Thoracic aorta (tissue), 2 donors: ENCODE measurements around the gene KAT2B. TPM values are rescaled to one million over a fixed set of nuclear protein-coding genes. Genes with fewer than 3 reads are reported as not detected.
A peak's percentile ranks its signal among the peaks of the same experiment; 100 is the strongest.
"Not testable (repeated sequence)": the region's sequence is repeated elsewhere in the genome, so short reads cannot be mapped to it uniquely, and the experiment has no call there.

Experiments
- ATAC-seq: fragments of 150-250 bp; one replicate; pipeline ENCODE4 v1.8.0; 2017; ENCODE audit warnings: low read depth; ENCODE audit not compliant: insufficient number of reproducible peaks, low FRiP score
- DNase-seq: peaks from one replicate; pipeline ENCODE4 v3.0.0-alpha.2; 2020; ENCODE audit warnings: low spot score
- H3K27ac ChIP-seq, 2 donors: fragments of 200-600 bp; sonication (generic); 1 replicate in 1 of 2; 2 replicates in 1 of 2; pipeline ENCODE4 v1.5.1; 2016; ENCODE audit warnings: mild to moderate bottlenecking in 2 of 2, moderate library complexity in 2 of 2
- H3K27me3 ChIP-seq: fragments of 200-600 bp; sonication (generic); replicated peaks from 2 replicates; pipeline ENCODE4 v1.6.0; 2016; ENCODE audit warnings: mild to moderate bottlenecking; ENCODE audit not compliant: insufficient read depth
- H3K36me3 ChIP-seq: fragments of 200-600 bp; sonication (generic); one replicate; pipeline ENCODE4 v1.5.1; 2016
- H3K4me1 ChIP-seq, 2 donors: fragments of 200-600 bp; sonication (generic); 1 replicate in 1 of 2; 2 replicates in 1 of 2; pipeline versions ENCODE4 v1.5.1 to v1.6.0; 2016; ENCODE audit warnings: low read depth in 2 of 2, mild to moderate bottlenecking in 1 of 2; ENCODE audit not compliant: control insufficient read depth in 1 of 2
- H3K4me3 ChIP-seq: fragments of 200-600 bp; sonication (generic); 2 replicates; pipeline ENCODE4 v1.5.1; 2016; ENCODE audit warnings: mild to moderate bottlenecking
- H3K9me3 ChIP-seq: fragments of 200-600 bp; sonication (generic); 2 replicates; pipeline ENCODE4 v1.5.1; 2016
- CTCF ChIP-seq: fragments of 200-600 bp; sonication (generic); IDR thresholded peaks from one replicate; pipeline ENCODE4 v1.5.1; 2019; ENCODE audit warnings: antibody characterized with exemption
- total RNA-seq, 2 donors: library from RNA; depleted of rRNA; stranded (reverse); fragments of >200 nt; gene quantifications; one replicate each; pipeline versions ENCODE4 v1.1.0 to v1.2.3, GENCODE V29; 2016

KAT2B gene
- total RNA-seq, 2 donors from 2014 or later = 48.0 to 72.8 TPM

- Histone ChIP-seq H3K4me1 (no peaks in the 10 kb centered on the region), H3K27me3 (no peaks in the 10 kb centered on the region), H3K36me3 (no peaks in the 10 kb centered on the region), H3K9me3 (no peaks in the 10 kb centered on the region), H3K4me3 (no peak overlapping the region), H3K27ac (no peak overlapping the region)
- TF ChIP-seq CTCF = no peak
- ATAC-seq = no peak
- no peak for DNase-seq
These were observed 31.6 kb upstream of the KAT2B start for GRCh38 chr3:20008646-20009045.

GRCh38 chr3:20012164-20012563, 28.1 kb upstream of the KAT2B start, which contains the start of gene PP2D1:
Gene PP2D1, minus strand, starts transcription at chr3:20012264. Its CDS starts 192 bp downstream, at chr3:20012072.
- no peak for DNase-seq
- H3K27me3 ChIP-seq = no peaks in the 10 kb centered on the region
- H3K36me3 ChIP-seq = no peaks in the 10 kb centered on the region
- H3K9me3 ChIP-seq = no peaks in the 10 kb centered on the region
- no peaks in the 10 kb centered on the region for H3K4me1 ChIP-seq
- TF ChIP-seq CTCF = no peak
- H3K27ac ChIP-seq = no peak within 1 kb of the TSS
- H3K4me3 ChIP-seq = no peak within 1 kb of the TSS
- ATAC-seq = no peak

DNA sequence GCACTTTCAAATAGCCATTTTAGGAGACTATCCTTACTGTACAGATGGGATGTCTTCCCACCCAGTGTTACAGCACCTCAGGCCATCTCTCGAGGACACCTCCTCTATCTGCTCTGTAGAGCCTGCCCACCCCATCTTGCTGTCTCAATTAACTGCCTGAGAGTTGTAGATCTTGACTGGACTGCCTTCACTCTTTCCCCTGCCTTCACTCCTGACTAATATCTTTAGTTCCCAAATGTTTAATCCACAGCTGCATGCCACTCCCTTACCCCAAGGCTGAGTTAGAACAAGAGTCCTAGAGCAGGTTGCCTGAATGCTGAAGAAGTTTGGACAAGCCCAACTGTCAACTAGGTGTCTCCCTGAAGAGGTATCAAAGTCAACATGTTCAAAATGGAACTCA, 26.9 kb upstream of the KAT2B start:
- no peak for DNase-seq
- Histone ChIP-seq H3K27ac (no peak overlapping the region), H3K36me3 (no peaks in the 10 kb centered on the region), H3K4me1 (no peaks in the 10 kb centered on the region), H3K27me3 (no peaks in the 10 kb centered on the region), H3K4me3 (no peak overlapping the region), H3K9me3 (no peaks in the 10 kb centered on the region)
- ATAC-seq = no peak
- no peak for TF ChIP-seq CTCF

DNA sequence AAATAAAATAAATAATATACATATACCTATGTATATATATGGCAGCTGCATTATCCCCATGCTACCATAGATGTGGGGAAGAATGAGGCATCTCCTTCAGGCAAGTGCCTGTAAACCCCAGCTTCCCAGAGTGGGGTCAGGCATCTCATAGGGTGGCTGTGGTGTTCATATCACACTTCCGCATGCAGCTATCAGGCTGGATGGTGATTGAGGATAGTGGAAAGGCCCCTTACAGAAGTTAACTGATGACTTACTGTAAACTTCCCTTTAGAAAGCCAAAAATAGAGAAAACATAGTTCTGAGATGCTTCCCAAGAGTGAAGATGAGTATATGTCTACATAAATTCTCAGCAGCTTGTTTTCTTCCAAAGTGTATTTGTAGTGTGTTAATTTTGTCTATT, 24.7 kb upstream of the KAT2B start:
- Histone ChIP-seq H3K4me1 (no peaks in the 10 kb centered on the region), H3K27ac (no peak overlapping the region), H3K4me3 (no peak overlapping the region), H3K9me3 (no peaks in the 10 kb centered on the region), H3K36me3 (no peaks in the 10 kb centered on the region), H3K27me3 (no peaks in the 10 kb centered on the region)
- ATAC-seq = no peak
- TF ChIP-seq CTCF = no peak
- DNase-seq = no peak

DNA sequence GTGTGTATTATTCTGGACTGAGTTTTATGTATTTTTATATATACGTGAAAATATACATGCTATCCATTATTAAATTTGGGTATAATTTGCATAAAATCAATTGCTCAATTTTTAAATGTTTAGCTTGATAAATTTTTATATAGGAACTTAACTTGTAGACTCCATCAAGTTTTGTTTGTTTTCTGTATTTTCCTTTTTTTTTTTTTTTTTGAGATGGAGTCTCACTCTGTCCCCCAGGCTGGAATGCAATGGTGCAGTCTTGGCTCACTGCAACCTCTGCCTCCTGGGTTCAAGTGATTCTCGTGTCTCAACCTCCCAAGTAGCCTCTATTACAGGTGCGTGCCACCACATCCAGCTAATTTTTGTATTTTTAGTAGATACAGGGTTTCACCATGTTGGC, 24.2 kb upstream of the KAT2B start:
- not testable (repeated sequence) for DNase-seq, H3K4me1 ChIP-seq, H3K27ac ChIP-seq, H3K9me3 ChIP-seq, H3K27me3 ChIP-seq, ATAC-seq, H3K36me3 ChIP-seq, H3K4me3 ChIP-seq

- ATAC-seq (no peak), DNase-seq (no peak)
- Histone ChIP-seq H3K36me3 (no peaks in the 10 kb centered on the region), H3K27ac (peak overlapping the region; percentile 18 to 36), H3K4me1 (peaks cover 0 to 14% of the 10 kb centered on the region in 2 donors), H3K27me3 (no peaks in the 10 kb centered on the region), H3K9me3 (no peaks in the 10 kb centered on the region), H3K4me3 (no peak overlapping the region)
- no peak for TF ChIP-seq CTCF
These were observed 17.2 kb upstream of the KAT2B start for GRCh38 chr3:20022954-20023622.
